ENCODE measurements around the gene RANBP3. TPM values are rescaled to one million over a fixed set of nuclear protein-coding genes. Genes with fewer than 3 reads are reported as not detected.

Gene RANBP3
- total RNA-seq, 3 donors from 2014 or later = 101 to 104 (median 103) TPM

- DNase-seq (no peak), ATAC-seq (no peak)
- Mint-ChIP-seq H3K4me3 (no peak overlapping the region), H3K27me3 (ENCODE audit: low read depth) (no peaks in the 10 kb centered on the region), H3K36me3 (ENCODE audit: insufficient read depth) (peaks cover 6% of the 10 kb centered on the region), H3K9me3 (no peaks in the 10 kb centered on the region), H3K4me1 (ENCODE audit: low read depth) (peaks cover 91% of the 10 kb centered on the region)
Measured at GRCh38 chr19:5958074-5958850, 19.7 kb downstream of the RANBP3 start.

- Mint-ChIP-seq H3K9me3 (no peaks in the 10 kb centered on the region), H3K4me3 (no peak overlapping the region), H3K4me1 (ENCODE audit: low read depth) (peaks cover 91% of the 10 kb centered on the region)
Measured at GRCh38 chr19:5957170-5957569, 20.8 kb downstream of the RANBP3 start.

GRCh38 chr19:5956728-5957127, 21.2 kb downstream of the RANBP3 start:
- Mint-ChIP-seq H3K4me3 (no peak overlapping the region), H3K4me1 (ENCODE audit: low read depth) (peaks cover 91% of the 10 kb centered on the region), H3K36me3 (ENCODE audit: insufficient read depth) (peaks cover 6% of the 10 kb centered on the region), H3K27me3 (ENCODE audit: low read depth) (no peaks in the 10 kb centered on the region), H3K9me3 (no peaks in the 10 kb centered on the region)
- DNase-seq (no peak), ATAC-seq (no peak)

More at GRCh38 chr19:5957170-5957569, 20.8 kb downstream of the RANBP3 start:
- ATAC-seq (no peak), DNase-seq (no peak)
- H3K27me3 Mint-ChIP-seq (ENCODE audit: low read depth) = no peaks in the 10 kb centered on the region
- H3K36me3 Mint-ChIP-seq (ENCODE audit: insufficient read depth) = peaks cover 6% of the 10 kb centered on the region

GRCh38 chr19:5956323-5956722, 21.6 kb downstream of the RANBP3 start:
- ATAC-seq (no peak), DNase-seq (no peak)
- Mint-ChIP-seq H3K27me3 (ENCODE audit: low read depth) (no peaks in the 10 kb centered on the region), H3K4me1 (ENCODE audit: low read depth) (peaks cover 91% of the 10 kb centered on the region), H3K4me3 (no peak overlapping the region), H3K36me3 (ENCODE audit: insufficient read depth) (peaks cover 6% of the 10 kb centered on the region), H3K9me3 (no peaks in the 10 kb centered on the region)

- no peak overlapping the region for H3K4me3 Mint-ChIP-seq
- H3K4me1 Mint-ChIP-seq (ENCODE audit: low read depth) = peaks cover 91% of the 10 kb centered on the region
- ATAC-seq = no peak
- no peaks in the 10 kb centered on the region for H3K27me3 Mint-ChIP-seq (ENCODE audit: low read depth)
- no peak for DNase-seq
- H3K9me3 Mint-ChIP-seq = no peaks in the 10 kb centered on the region
- peaks cover 8% of the 10 kb centered on the region for H3K36me3 Mint-ChIP-seq (ENCODE audit: insufficient read depth)
Measured at GRCh38 chr19:5955636-5955935, 22.4 kb downstream of the RANBP3 start.

GRCh38 chr19:5954293-5954692, 23.6 kb downstream of the RANBP3 start:
- peak overlapping the region; percentile 46 for H3K4me3 Mint-ChIP-seq
- no peaks in the 10 kb centered on the region for H3K9me3 Mint-ChIP-seq
- H3K36me3 Mint-ChIP-seq (ENCODE audit: insufficient read depth) = peaks cover 16% of the 10 kb centered on the region

GRCh38 chr19:5953680-5954213, 24.2 kb downstream of the RANBP3 start:
- ATAC-seq (peak; percentile 35 to 39), DNase-seq (peak; percentile 21)
- Mint-ChIP-seq H3K4me1 (ENCODE audit: low read depth) (peaks cover 92% of the 10 kb centered on the region), H3K27me3 (ENCODE audit: low read depth) (no peaks in the 10 kb centered on the region), H3K9me3 (no peaks in the 10 kb centered on the region), H3K36me3 (ENCODE audit: insufficient read depth) (peaks cover 19% of the 10 kb centered on the region), H3K4me3 (peak overlapping the region; percentile 46)

More at GRCh38 chr19:5954293-5954692, 23.6 kb downstream of the RANBP3 start:
- peaks cover 92% of the 10 kb centered on the region for H3K4me1 Mint-ChIP-seq (ENCODE audit: low read depth)
- no peaks in the 10 kb centered on the region for H3K27me3 Mint-ChIP-seq (ENCODE audit: low read depth)
- ATAC-seq = no peak
- DNase-seq = no peak

GRCh38 chr19:5953030-5953589, 24.8 kb downstream of the RANBP3 start:
- Mint-ChIP-seq H3K4me3 (peak overlapping the region; percentile 46), H3K36me3 (ENCODE audit: insufficient read depth) (peaks cover 19% of the 10 kb centered on the region), H3K9me3 (no peaks in the 10 kb centered on the region), H3K27me3 (ENCODE audit: low read depth) (no peaks in the 10 kb centered on the region), H3K4me1 (ENCODE audit: low read depth) (peaks cover 92% of the 10 kb centered on the region)
- ATAC-seq (no peak), DNase-seq (no peak)

- no peaks in the 10 kb centered on the region for H3K9me3 Mint-ChIP-seq
- no peak for DNase-seq
- no peaks in the 10 kb centered on the region for H3K27me3 Mint-ChIP-seq (ENCODE audit: low read depth)
- no peak for ATAC-seq
- peaks cover 17% of the 10 kb centered on the region for H3K36me3 Mint-ChIP-seq (ENCODE audit: insufficient read depth)
- peak overlapping the region; percentile 46 for H3K4me3 Mint-ChIP-seq
- peaks cover 92% of the 10 kb centered on the region for H3K4me1 Mint-ChIP-seq (ENCODE audit: low read depth)
Measured at GRCh38 chr19:5952193-5953029, 25.5 kb downstream of the RANBP3 start.

- no peak for ATAC-seq
- H3K4me3 Mint-ChIP-seq = no peak overlapping the region
- no peaks in the 10 kb centered on the region for H3K27me3 Mint-ChIP-seq (ENCODE audit: low read depth)
- H3K4me1 Mint-ChIP-seq (ENCODE audit: low read depth) = peaks cover 92% of the 10 kb centered on the region
- H3K36me3 Mint-ChIP-seq (ENCODE audit: insufficient read depth) = peaks cover 14% of the 10 kb centered on the region
- no peak for DNase-seq
- no peaks in the 10 kb centered on the region for H3K9me3 Mint-ChIP-seq
Measured at GRCh38 chr19:5951338-5951861, 26.5 kb downstream of the RANBP3 start.

- ATAC-seq (no peak), DNase-seq (no peak)
- peaks cover 15% of the 10 kb centered on the region for H3K36me3 Mint-ChIP-seq (ENCODE audit: insufficient read depth)
- peaks cover 94% of the 10 kb centered on the region for H3K4me1 Mint-ChIP-seq (ENCODE audit: low read depth)
- no peaks in the 10 kb centered on the region for H3K27me3 Mint-ChIP-seq (ENCODE audit: low read depth)
- H3K9me3 Mint-ChIP-seq = no peaks in the 10 kb centered on the region
- H3K4me3 Mint-ChIP-seq = peak overlapping the region; percentile 33
Measured at GRCh38 chr19:5950741-5951140, 27.2 kb downstream of the RANBP3 start.

GRCh38 chr19:5949792-5950305, 28.1 kb downstream of the RANBP3 start:
- peak overlapping the region; percentile 50 for H3K4me3 Mint-ChIP-seq
- no peaks in the 10 kb centered on the region for H3K27me3 Mint-ChIP-seq (ENCODE audit: low read depth)
- H3K4me1 Mint-ChIP-seq (ENCODE audit: low read depth) = peaks cover 90% of the 10 kb centered on the region
- peaks cover 19% of the 10 kb centered on the region for H3K36me3 Mint-ChIP-seq (ENCODE audit: insufficient read depth)
- ATAC-seq (peak; percentile 44 to 55), DNase-seq (peak; percentile 24)
- H3K9me3 Mint-ChIP-seq = no peaks in the 10 kb centered on the region

GRCh38 chr19:5948752-5949564, 29.0 kb downstream of the RANBP3 start:
- no peaks in the 10 kb centered on the region for H3K9me3 Mint-ChIP-seq
- ATAC-seq = peak; percentile 44 to 52
- H3K4me3 Mint-ChIP-seq = peak overlapping the region; percentile 57
- H3K36me3 Mint-ChIP-seq (ENCODE audit: insufficient read depth) = peaks cover 19% of the 10 kb centered on the region
- DNase-seq = no peak
- peaks cover 87% of the 10 kb centered on the region for H3K4me1 Mint-ChIP-seq (ENCODE audit: low read depth)
- H3K27me3 Mint-ChIP-seq (ENCODE audit: low read depth) = no peaks in the 10 kb centered on the region

Data from activated T-cell treated with anti-CD3 and anti-CD28 coated beads, Interleukin-2, amount 50 U/mL, for 4 hours (primary cell).